Activated CD8-positive, alpha-beta memory T cell treated with anti-CD3 and anti-CD28 coated beads, Interleukin-2, amount 50 U/mL, for 1 hour (primary cell): ENCODE results near the gene ERCC2.

Experiments
- DNase-seq: peaks from one replicate; pipeline ENCODE4 v3.0.0-alpha.2; 2020; ENCODE audit errors: extremely low read depth

The ERCC2 gene

DNA sequence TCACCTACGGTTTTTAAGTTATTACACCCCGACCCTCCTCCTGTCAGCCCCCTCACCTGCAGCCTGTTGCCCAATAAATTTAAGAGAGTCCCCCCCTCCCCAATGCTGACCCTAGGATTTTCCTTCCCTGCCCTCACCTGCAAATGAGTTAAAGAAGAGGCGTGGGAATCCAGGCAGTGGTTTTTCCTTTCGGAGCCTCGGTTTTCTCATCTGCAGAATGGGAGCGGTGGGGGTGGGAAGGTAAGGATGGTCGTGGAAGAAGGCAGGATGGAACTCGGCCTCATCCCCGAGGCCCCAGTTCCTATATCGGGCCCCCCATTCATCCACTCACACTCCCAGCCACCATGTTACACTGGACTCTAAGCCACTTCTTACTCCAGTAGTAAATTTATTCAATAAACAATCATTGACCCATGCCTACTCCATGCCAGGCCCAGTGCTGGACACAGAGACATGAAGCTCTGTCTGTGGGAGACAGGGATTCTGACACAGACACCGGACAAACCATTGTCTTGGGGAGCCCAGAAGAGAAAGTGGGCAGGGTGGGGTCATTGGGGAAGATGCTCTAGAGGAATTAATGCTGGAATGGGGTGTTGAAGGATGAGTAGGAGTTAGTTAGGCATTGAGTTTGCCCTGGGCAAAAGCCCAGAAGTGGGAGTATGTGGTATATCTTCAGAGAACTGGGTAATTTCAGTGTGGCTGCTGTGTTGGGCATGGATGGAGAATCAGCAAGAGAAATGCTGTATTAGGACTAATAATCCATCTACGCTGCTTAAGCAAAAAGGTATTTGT, 66.9 kb downstream of the ERCC2 start:
- DNase-seq: no peak

DNA sequence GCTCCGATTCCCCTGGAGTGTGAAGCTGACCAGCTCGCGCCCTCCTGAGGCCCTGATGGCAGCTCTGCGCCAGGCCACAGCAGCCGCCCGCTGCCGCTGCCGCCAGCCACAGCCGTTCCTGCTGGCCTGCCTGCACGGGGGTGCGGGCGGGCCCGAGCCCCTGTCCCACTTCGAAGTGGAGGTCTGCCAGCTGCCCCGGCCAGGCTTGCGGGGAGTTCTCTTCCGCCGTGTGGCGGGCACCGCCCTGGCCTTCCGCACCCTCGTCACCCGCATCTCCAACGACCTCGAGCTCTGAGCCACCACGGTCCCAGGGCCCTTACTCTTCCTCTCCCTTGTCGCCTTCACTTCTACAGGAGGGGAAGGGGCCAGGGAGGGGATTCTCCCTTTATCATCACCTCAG, 68.0 kb downstream of the ERCC2 start:
- no peak for DNase-seq
